OCI-LY1 (cell line): ENCODE data around the gene HLA-DQA1.

ENCODE experiments used
- H2AFZ ChIP-seq: fragments of 200-600 bp; sonication (generic), shearing (Covaris generic); 2 replicates; pipeline ENCODE4 v1.6.0; 2014; ENCODE audit warnings: antibody characterized with exemption, mild to moderate bottlenecking, low read length
- H3F3A ChIP-seq: fragments of 200-600 bp; sonication (generic), shearing (Covaris generic); 2 replicates; pipeline ENCODE4 v1.6.0; 2014; ENCODE audit warnings: mild to moderate bottlenecking, antibody characterized with exemption, low read length, moderate library complexity; ENCODE audit not compliant: insufficient read depth
- H3K27ac ChIP-seq: fragments of 200-600 bp; sonication (generic); 2 replicates; pipeline ENCODE4 v1.5.1; 2014; ENCODE audit warnings: low read length, mixed run types, mild to moderate bottlenecking, low read depth; ENCODE audit not compliant: poor library complexity, severe bottlenecking
- H3K27me3 ChIP-seq: fragments of 200-600 bp; sonication (generic); 2 replicates; pipeline ENCODE4 v1.6.0; 2014; ENCODE audit warnings: antibody characterized with exemption, mild to moderate bottlenecking, low read length, moderate library complexity; ENCODE audit not compliant: insufficient read depth
- H3K36me3 ChIP-seq: fragments of 200-600 bp; sonication (generic); 2 replicates; pipeline ENCODE4 v1.6.1; 2014; ENCODE audit warnings: mild to moderate bottlenecking, antibody characterized with exemption, low read length, moderate library complexity, mixed read lengths; ENCODE audit not compliant: insufficient read depth
- H3K4me1 ChIP-seq: fragments of 200-600 bp; sonication (generic); 2 replicates; pipeline ENCODE4 v1.5.1; 2014; ENCODE audit warnings: mild to moderate bottlenecking, low read length, moderate library complexity; ENCODE audit not compliant: insufficient read depth, severe bottlenecking
- H3K4me2 ChIP-seq: fragments of 200-600 bp; sonication (generic), shearing (Covaris generic); 2 replicates; pipeline ENCODE4 v1.6.1; 2014; ENCODE audit warnings: low read length
- H3K4me3 ChIP-seq: fragments of 200-600 bp; sonication (generic); 2 replicates; pipeline ENCODE4 v1.5.1; 2014; ENCODE audit warnings: low read length, low read depth, mild to moderate bottlenecking, mixed read lengths; ENCODE audit not compliant: poor library complexity, severe bottlenecking
- H3K79me2 ChIP-seq: fragments of 200-600 bp; shearing (Covaris generic); 2 replicates; pipeline ENCODE4 v1.6.1; 2016; ENCODE audit warnings: mixed run types, low read length, mixed read lengths; ENCODE audit not compliant: insufficient read depth
- H3K9ac ChIP-seq: fragments of 200-600 bp; sonication (generic), shearing (Covaris generic); 2 replicates; pipeline ENCODE4 v1.6.1; 2014; ENCODE audit warnings: mild to moderate bottlenecking, low read length, mixed read lengths
- H3K9me2 ChIP-seq: fragments of 200-600 bp; sonication (generic), shearing (Covaris generic); 2 replicates; pipeline ENCODE4 v1.6.1; 2014; ENCODE audit warnings: low read depth, mild to moderate bottlenecking, low read length, mixed read lengths
- H3K9me3 ChIP-seq: fragments of 200-600 bp; shearing (Covaris generic); 2 replicates; pipeline ENCODE4 v1.6.1; 2014; ENCODE audit warnings: low read length, mixed read lengths
- H4K20me1 ChIP-seq: fragments of 200-600 bp; sonication (generic), shearing (Covaris generic); 2 replicates; pipeline ENCODE4 v1.6.0; 2016; ENCODE audit warnings: mild to moderate bottlenecking, low read length; ENCODE audit not compliant: insufficient read depth
- CTCF ChIP-seq: fragments of 200-600 bp; sonication (generic), shearing (Covaris generic); IDR thresholded peaks from 2 replicates; pipeline ENCODE4 v1.5.1; 2017; ENCODE audit warnings: mild to moderate bottlenecking, antibody characterized with exemption, low read length, moderate library complexity, mixed read lengths
- EZH2 ChIP-seq: fragments of 200-600 bp; sonication (generic), shearing (Covaris generic); IDR thresholded peaks from 2 replicates; pipeline ENCODE4 v1.8.0; 2017; ENCODE audit warnings: borderline replicate concordance, mixed run types, mild to moderate bottlenecking, antibody characterized with exemption, low read length, moderate library complexity, mixed read lengths

Gene HLA-DQA1

GRCh38 chr6:32680055-32680454 lies 42.8 kb downstream of the HLA-DQA1 start:
- H3K4me3 ChIP-seq: no peak overlapping the region
- H3K9me2 ChIP-seq: no peaks in the 10 kb centered on the region
- TF ChIP-seq CTCF (no peak), EZH2 (no peak)
- H3K9ac ChIP-seq: no peak overlapping the region
- no peaks in the 10 kb centered on the region for H4K20me1 ChIP-seq
- H2AFZ ChIP-seq: no peak overlapping the region
- H3K36me3 ChIP-seq: no peaks in the 10 kb centered on the region
- H3K4me1 ChIP-seq: peaks cover 7% of the 10 kb centered on the region
- H3K27ac ChIP-seq: no peak overlapping the region
- H3K4me2 ChIP-seq: no peak overlapping the region
- no peaks in the 10 kb centered on the region for H3K79me2 ChIP-seq
- H3F3A ChIP-seq: no peaks in the 10 kb centered on the region
- H3K27me3 ChIP-seq: no peaks in the 10 kb centered on the region
- no peaks in the 10 kb centered on the region for H3K9me3 ChIP-seq

- no peak for TF ChIP-seq CTCF
- Histone ChIP-seq H4K20me1 (no peaks in the 10 kb centered on the region), H3K9ac (no peak overlapping the region), H2AFZ (no peak overlapping the region), H3K79me2 (no peaks in the 10 kb centered on the region), H3K27ac (no peak overlapping the region), H3F3A (no peaks in the 10 kb centered on the region), H3K4me2 (no peak overlapping the region), H3K9me2 (no peaks in the 10 kb centered on the region), H3K27me3 (no peaks in the 10 kb centered on the region), H3K9me3 (no peaks in the 10 kb centered on the region), H3K4me3 (no peak overlapping the region), H3K36me3 (no peaks in the 10 kb centered on the region), H3K4me1 (peaks cover 19% of the 10 kb centered on the region)
Measured at GRCh38 chr6:32684246-32684645, 47.0 kb downstream of the HLA-DQA1 start.

GRCh38 chr6:32685603-32686002 lies 48.4 kb downstream of the HLA-DQA1 start:
- Histone ChIP-seq H3F3A (no peaks in the 10 kb centered on the region), H3K79me2 (no peaks in the 10 kb centered on the region), H3K27ac (peak overlapping the region; percentile 51), H3K27me3 (no peaks in the 10 kb centered on the region), H3K4me1 (peaks cover 29% of the 10 kb centered on the region), H3K36me3 (no peaks in the 10 kb centered on the region), H3K9me2 (no peaks in the 10 kb centered on the region), H2AFZ (no peak overlapping the region), H3K9me3 (no peaks in the 10 kb centered on the region), H3K9ac (no peak overlapping the region), H3K4me3 (no peak overlapping the region), H4K20me1 (no peaks in the 10 kb centered on the region), H3K4me2 (no peak overlapping the region)
- TF ChIP-seq EZH2: no peak
- no peak for TF ChIP-seq CTCF
